Peyer's patch (tissue), 4 donors: ENCODE data around the gene ZCCHC14. TPM values are rescaled to one million over a fixed set of nuclear protein-coding genes. Genes with fewer than 3 reads are reported as not detected.
A peak's percentile ranks its signal among the peaks of the same experiment; 100 is the strongest.

Source experiments
- DNase-seq, 3 donors: peaks; one replicate each; pipeline ENCODE4 v3.0.0-alpha.2; 2017 to 2019
- H3K27ac ChIP-seq, 4 donors: fragments of 200-600 bp; sonication (generic); one replicate each; pipeline ENCODE4 v1.5.1; 2016 to 2019
- H3K27me3 ChIP-seq, 2 donors: fragments of 200-600 bp; sonication (generic); one replicate each; pipeline ENCODE4 v1.5.1; 2019
- H3K36me3 ChIP-seq, 3 donors: fragments of 200-600 bp; sonication (generic); one replicate each; pipeline ENCODE4 v1.5.1; 2016 to 2019
- H3K4me1 ChIP-seq, 4 donors: fragments of 200-600 bp; sonication (generic); one replicate each; pipeline ENCODE4 v1.5.1; 2016 to 2019
- H3K4me3 ChIP-seq, 4 donors: fragments of 200-600 bp; sonication (generic); 1 replicate in 3 of 4; 2 replicates in 1 of 4; pipeline ENCODE4 v1.5.1; 2016 to 2019; ENCODE audit warnings: mild to moderate bottlenecking in 1 of 4
- H3K9me3 ChIP-seq, 4 donors: fragments of 200-600 bp; sonication (generic); one replicate each; pipeline ENCODE4 v1.5.1; 2016 to 2019; ENCODE audit warnings: mild to moderate bottlenecking in 1 of 4
- CTCF ChIP-seq, 6 experiments: fragments of 450-650 bp in 4 of 6; fragments of 200-600 bp in 2 of 6; sonication (generic) in 1 of 6; IDR thresholded peaks; one replicate each; pipeline ENCODE4 v1.5.1; 2017 to 2019; ENCODE audit warnings: antibody characterized with exemption in 6 of 6, mild to moderate bottlenecking in 3 of 6, moderate library complexity in 1 of 6
- POLR2A ChIP-seq, 2 donors: fragments of 450-650 bp; IDR thresholded peaks; one replicate each; pipeline ENCODE4 v1.5.1; 2017; ENCODE audit warnings: antibody characterized with exemption in 2 of 2, mild to moderate bottlenecking in 2 of 2, moderate library complexity in 2 of 2
- total RNA-seq, 4 donors: library from RNA; depleted of rRNA; stranded (reverse); fragments of >200 nt; gene quantifications; one replicate each; pipeline ENCODE4 v1.1.0, GENCODE V29; 2016

ZCCHC14 gene
- total RNA-seq, 4 donors from 2014 or later: 28.1 to 68.9 (median 55.9) TPM

- no peaks in the 10 kb centered on the region for H3K36me3 ChIP-seq
- peaks cover 0 to 7% (median 0%) of the 10 kb centered on the region in 4 donors for H3K4me1 ChIP-seq
- DNase-seq: no peak
- H3K9me3 ChIP-seq: no peaks in the 10 kb centered on the region
- H3K4me3 ChIP-seq: no peak overlapping the region
- TF ChIP-seq CTCF (IDR thresholded peaks at IDR 0.05) (no peak), POLR2A (IDR thresholded peaks at IDR 0.05) (no peak)
- peak overlapping the region in 2 of 4 donors; percentile 1 to 41 for H3K27ac ChIP-seq
- no peaks in the 10 kb centered on the region for H3K27me3 ChIP-seq
These were observed 46.3 kb upstream of the ZCCHC14 start for GRCh38 chr16:87539113-87539512.

GRCh38 chr16:87538594-87538993, 45.8 kb upstream of the ZCCHC14 start:
- no peaks in the 10 kb centered on the region for H3K36me3 ChIP-seq
- H3K9me3 ChIP-seq: peaks cover 0 to 2% (median 0%) of the 10 kb centered on the region in 4 donors
- H3K27ac ChIP-seq: peak overlapping the region in 2 of 4 donors; percentile 1 to 41
- no peaks in the 10 kb centered on the region for H3K27me3 ChIP-seq
- no peak overlapping the region for H3K4me3 ChIP-seq
- H3K4me1 ChIP-seq: peaks cover 0 to 7% (median 0%) of the 10 kb centered on the region in 4 donors
- DNase-seq: no peak
- TF ChIP-seq CTCF (IDR thresholded peaks at IDR 0.05): no peak
- no peak for TF ChIP-seq POLR2A (IDR thresholded peaks at IDR 0.05)

- Histone ChIP-seq H3K27ac (peak overlapping the region in 2 of 4 donors; percentile 1 to 41), H3K36me3 (no peaks in the 10 kb centered on the region)
These were observed 45.3 kb upstream of the ZCCHC14 start for GRCh38 chr16:87538160-87538559.

GRCh38 chr16:87536795-87537142, 43.9 kb upstream of the ZCCHC14 start:
- Histone ChIP-seq H3K9me3 (peaks cover 0 to 14% (median 2%) of the 10 kb centered on the region in 4 donors), H3K4me1 (no peaks in the 10 kb centered on the region), H3K36me3 (no peaks in the 10 kb centered on the region), H3K27me3 (no peaks in the 10 kb centered on the region), H3K4me3 (no peak overlapping the region), H3K27ac (no peak overlapping the region)
- no peak for DNase-seq
- TF ChIP-seq CTCF (IDR thresholded peaks at IDR 0.05) (no peak), POLR2A (IDR thresholded peaks at IDR 0.05) (no peak)

More at GRCh38 chr16:87538160-87538559, 45.3 kb upstream of the ZCCHC14 start:
- H3K9me3 ChIP-seq: peaks cover 0 to 6% (median under 1%) of the 10 kb centered on the region in 4 donors
- no peak for TF ChIP-seq CTCF (IDR thresholded peaks at IDR 0.05)
- H3K27me3 ChIP-seq: no peaks in the 10 kb centered on the region
- no peak overlapping the region for H3K4me3 ChIP-seq
- no peak for DNase-seq
- peaks cover 0 to 7% (median 0%) of the 10 kb centered on the region in 4 donors for H3K4me1 ChIP-seq

- no peak overlapping the region for H3K4me3 ChIP-seq
- no peaks in the 10 kb centered on the region for H3K36me3 ChIP-seq
- H3K9me3 ChIP-seq: peaks cover 0 to 14% (median 2%) of the 10 kb centered on the region in 4 donors
- no peaks in the 10 kb centered on the region for H3K27me3 ChIP-seq
- DNase-seq: no peak
- TF ChIP-seq POLR2A (IDR thresholded peaks at IDR 0.05) (no peak), CTCF (IDR thresholded peaks at IDR 0.05) (no peak)
- no peak overlapping the region for H3K27ac ChIP-seq
- no peaks in the 10 kb centered on the region for H3K4me1 ChIP-seq
These were observed 43.3 kb upstream of the ZCCHC14 start for GRCh38 chr16:87535855-87536794.
